HG02623 (cell line): Measurements from ENCODE around the gene STK25.
"Not testable (repeated sequence)": the region's sequence is repeated elsewhere in the genome, so short reads cannot be mapped to it uniquely, and the experiment has no call there.

ENCODE experiments used
- ATAC-seq: cut with Tn5 transposase; IDR thresholded peaks from one replicate; pipeline ENCODE4 v1.9.1; 2021; ENCODE audit warnings: moderate library complexity; ENCODE audit not compliant: unreplicated experiment

STK25 gene

DNA sequence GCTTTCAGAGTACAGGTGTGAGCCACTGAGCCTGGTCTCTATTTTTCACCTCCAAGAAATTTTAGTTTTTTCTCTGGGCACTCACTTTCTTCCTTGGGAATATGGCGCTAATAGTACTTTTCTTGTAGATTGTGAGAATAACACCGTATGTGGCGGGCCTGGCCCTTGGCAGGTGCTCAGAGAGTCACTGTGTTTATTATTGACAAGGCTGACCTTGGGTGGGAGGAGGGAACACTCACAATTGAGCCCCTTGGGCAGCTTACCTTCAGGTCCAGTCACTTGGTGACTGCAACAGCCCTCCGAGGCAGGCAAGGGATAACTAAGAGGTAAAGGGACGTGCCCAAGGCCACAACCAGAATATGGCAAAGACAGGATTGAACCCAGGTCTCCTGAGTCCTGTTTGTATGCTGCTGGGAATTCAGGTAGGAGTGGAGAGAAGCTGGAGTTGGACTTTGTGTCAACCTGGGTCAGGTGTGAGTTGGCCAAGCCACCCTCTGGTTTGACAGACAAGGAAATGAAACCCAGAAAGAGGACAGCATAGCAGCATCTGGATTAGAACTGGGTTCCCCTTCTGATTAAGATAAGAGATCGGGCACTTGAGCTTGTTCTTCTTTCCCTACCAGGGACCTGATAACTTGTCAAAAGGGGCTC lies 2.8 kb upstream of the STK25 start:
- no peak for ATAC-seq

DNA sequence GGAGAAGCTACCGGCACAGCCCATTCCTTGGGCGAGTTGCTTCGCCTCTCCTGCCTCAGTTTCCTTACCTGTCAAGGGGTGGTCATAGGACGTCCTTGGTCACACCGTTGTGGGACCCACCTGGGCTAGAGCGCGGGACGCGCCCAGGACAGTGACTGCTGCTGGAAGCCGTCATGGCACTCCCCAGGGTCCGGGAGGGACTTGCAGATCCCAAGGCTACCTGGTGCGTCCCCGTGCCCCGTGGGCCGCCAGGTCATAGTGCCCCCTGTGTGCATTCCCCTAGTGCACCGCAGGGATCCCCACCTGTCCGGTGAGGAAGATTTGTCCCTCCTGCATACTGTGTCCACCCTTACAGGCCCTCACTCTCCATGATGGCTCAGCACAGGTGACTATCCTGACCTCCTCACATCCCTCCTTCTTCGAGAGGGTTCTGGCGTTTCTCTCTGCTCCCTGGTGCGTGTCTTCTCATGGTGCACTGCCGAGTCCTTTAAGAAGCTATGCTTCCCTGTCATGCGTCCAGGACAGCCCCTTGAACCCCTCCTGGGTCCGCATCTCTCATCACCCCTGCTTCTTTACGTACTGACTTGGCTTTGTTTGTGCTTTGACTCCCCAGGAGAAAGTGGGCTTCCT lies 886 bp upstream of the STK25 start:
- ATAC-seq: no peak

DNA sequence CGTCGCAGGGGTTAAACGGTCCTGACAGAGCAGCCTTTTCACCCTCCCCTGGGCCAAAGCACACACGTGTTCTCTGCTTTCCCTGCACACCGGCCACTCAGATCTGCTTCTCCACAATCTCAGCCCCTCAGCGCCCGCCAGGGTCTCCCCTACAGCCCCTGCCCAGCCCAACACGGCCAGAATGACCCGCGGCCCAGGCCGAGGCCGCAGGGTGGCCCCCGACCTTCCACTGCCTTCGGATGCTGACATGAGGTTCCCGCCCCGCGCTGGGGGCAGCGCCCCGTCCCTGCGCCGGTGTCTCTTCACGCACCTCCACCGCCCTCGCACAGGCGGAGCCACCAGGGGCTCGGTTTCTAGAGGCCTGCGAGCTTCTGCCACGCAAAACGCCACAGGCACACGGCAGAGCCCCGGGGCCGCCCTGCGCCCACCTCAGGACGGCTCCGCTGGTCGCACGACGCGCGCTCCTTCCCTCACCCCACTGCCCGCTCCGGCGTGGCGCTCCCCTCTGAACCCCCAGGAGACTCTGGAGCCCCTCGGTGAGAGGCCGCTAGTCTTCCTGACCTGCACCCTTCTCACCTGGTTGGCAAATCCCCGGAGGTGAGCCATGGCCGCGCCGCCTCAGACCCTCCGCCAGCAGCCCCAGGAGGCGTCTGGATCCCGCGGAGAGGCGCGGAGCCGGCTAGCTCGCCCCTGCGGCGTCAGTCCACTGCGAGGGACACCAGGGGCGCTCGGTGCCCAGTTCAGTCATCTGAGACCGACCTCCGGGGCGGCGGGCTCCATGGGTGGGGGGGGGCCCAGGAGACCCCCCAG lies 749 bp downstream of the STK25 start:
- ATAC-seq: peak; percentile 4

DNA sequence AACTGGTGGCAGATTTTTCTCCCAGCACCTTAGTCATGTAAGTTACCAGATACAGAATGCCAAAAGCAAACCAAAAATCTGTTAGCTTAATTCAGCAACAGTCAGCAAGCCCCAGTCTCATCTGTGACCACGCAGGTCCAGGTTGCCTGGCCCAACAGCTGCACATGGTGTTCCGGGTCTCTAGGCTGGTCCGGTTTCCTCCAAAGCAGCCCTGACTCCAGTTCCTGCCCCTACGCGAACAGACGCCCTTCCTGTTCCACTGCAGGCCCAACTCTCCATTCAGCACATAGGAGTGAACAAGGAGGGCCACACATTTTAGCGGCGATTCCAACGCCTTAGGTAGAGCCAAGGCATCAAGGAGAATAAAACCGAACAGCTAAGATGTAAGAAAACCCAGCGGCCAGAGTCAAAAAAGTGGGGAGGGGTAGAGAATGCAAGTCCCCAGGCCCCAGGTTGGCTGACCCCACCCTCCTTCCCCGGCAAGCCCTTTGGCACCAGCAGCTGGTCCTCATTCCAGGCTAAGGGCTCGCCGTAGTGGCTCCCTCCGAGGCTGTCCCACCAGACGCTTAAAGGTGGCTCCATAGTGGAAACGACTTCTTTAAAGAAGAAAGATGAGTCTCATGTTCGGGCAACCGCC lies 1.5 kb downstream of the STK25 start:
- no peak for ATAC-seq

DNA sequence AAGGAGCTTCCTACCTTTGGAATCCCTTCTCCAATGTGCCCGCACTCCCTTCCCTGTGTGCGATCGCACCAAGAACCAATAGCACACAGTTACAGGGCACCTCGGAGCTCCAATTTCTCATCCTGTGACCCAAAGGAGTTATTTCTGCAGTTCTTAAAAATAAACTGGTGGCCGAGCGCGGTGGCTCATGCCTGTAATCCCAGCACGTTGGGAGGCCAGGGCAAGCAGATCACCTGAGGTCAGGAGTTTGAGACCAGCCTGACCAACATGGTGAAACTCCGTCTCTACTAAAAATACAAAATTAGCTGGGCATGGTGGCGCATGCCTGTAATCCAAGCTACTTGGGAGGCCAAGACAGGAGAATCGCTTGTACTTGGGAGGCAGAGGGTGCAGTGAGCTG lies 2.1 kb downstream of the STK25 start:
- ATAC-seq: not testable (repeated sequence)

DNA sequence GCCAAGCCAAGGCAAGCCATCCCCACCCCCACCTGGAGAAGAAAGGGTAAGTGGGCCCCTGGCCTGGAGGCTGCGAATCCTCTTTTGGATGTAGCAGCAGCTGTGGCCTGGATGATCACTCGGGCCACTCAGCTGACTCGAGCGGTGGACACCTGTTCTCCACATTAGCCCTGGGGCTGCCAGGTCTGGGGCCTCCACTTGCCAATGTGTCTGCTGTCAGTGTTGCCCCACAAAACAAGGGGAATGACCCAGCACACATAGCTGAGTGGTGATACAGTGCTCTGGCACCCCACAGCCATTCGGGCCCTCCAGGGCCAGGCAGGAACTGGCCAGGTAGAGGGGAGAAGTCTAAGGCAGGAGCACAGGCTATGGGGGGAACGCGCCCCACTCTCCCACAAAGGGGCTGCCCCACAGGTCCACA lies 2.6 kb downstream of the STK25 start:
- ATAC-seq: no peak

DNA sequence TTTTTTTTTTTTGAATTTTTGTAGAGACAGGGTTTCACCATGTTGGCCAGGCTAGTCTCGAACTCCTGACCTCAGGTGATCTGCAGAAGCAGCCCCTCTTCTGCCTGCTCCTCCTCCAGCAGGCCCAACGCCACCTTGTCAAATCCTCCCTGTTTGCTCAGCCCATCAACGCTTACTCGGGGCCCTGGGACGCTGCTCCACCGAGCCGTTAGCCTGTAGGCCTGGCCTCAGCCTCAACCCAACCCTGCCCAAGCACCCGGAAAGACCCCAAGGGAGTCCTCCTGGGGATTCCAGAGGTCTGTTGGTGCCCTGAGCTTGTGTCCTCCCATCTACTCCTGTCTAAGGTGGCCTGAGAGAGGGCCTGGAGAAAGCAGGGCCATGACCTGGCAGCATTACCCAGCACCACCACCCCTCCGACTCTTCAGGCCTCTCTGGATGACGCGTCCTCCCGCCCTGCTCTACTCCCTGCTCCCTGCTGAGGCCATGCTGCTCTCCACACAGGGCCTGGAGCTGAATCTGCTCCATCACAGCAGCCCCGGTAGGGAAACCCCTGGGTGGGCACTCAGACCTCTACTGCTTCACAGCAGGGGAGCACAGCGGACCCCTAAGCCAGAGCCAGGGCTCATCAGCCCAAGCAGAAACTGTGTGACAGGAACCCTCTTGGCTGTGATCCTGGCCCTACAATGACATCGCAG lies 3.2 kb downstream of the STK25 start:
- ATAC-seq: no peak

DNA sequence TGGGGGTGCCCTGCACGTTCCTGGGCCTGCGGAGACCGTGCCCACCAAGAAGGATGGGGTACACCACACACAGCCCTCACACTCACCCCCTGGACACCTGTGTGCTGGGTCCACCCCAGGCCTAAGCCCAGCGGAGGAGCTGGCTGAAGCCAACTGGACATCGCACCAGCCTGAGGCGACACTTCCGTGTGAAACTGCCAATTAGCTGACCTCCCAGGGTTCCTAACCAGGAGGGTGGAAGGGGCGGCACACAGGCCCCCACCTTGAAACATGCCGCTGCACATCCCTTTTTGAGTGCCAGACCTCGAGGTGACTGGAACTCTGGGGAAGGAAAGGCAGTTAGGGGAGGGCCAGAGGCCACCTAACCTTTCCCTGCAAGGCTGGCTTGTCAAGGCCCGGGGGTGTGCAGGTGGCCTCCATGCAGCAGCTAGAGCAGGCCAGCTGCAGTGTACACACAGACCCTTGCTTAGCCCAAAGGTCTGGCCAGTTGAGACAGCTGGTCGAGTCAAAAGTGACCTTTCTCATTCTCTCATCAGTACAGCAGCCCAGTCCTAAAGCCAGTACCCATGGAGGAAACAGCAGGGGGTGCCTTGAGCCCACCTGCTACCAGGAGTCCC lies 4.5 kb downstream of the STK25 start:
- ATAC-seq: no peak

DNA sequence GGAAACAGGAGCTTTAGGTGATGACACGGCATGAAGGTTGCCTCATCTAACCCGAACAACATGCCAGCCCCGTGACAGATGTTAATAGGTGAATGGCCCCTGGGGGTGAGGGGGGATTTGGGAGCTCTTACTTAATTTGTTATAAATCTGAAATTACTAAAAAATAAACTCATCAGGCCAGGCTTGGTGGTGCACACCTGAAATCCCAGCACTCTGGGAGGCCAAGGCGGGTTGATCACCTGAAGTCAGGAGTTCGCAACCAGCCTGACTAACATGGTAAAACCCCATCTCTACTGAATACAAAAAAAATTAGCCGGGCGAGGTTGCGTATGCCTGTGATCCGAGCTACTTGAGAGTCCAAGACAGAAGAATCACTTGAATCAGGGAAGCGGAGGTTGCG lies 6.1 kb downstream of the STK25 start:
- no peak for ATAC-seq

DNA sequence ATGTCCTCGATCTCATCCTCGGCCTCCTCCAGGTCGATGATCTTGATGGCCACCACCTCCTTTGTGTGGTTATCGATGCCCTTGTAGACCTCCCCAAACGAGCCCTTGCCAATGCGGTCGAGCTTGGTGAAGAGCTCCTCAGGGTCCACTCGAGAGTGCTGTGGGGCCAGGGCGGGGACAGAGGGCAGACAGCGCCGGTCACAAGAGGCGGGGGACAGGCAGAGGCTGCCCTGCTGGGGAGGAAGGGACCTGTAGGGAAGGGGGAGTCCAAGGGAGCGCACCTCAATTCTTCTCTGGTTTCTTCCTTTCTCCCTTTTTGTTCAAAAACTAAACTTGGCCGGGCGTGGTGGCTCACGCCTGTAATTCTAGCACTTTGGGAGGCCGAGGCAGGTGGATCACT lies 6.8 kb downstream of the STK25 start:
- no peak for ATAC-seq

DNA sequence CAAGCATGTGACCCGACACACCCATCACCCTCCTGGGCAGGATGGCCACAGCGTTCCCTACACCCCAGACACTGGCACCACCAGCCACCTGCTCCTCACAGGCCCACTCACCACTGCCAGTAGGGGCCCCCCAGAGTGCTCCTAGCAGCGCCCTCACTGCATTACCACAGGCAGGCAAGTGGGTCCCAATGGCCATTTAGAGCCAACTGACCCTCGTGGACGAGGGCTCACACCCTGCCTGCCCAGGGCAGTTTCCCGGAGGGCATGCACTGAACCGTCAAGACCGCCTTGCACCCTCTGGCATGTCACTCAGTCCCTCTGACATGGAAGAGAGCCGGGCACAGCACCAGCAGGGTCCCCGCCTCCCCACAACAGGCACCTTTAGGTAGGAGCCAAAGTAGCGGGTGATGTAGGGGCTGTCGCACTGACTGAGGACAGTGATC lies 7.3 kb downstream of the STK25 start:
- ATAC-seq: no peak

DNA sequence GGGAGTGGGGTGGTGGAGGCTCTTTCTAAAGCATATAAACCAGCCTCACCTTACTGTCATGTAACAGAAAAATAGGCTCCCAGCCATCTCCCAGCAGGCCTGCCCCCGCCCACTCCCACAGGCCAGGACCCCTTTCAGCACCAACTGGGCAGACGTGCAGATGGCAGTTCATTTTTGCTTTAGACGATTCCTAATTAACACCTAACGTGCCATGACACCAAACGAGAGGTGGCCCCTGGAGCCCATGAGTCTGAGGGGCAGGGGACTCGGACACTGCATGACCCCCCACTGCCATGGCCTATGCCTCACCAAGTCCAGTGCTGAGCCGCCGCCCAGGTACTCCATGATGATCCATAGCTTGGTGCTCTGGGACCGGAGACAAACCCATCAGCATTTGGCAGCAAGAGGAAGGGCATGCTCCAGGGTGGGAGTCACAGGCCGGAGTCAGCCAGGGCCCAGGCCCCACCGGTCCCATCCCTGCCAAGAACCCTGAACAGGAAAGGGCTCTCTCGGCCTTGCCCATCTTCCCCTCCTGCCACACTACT lies 7.9 kb downstream of the STK25 start:
- ATAC-seq: no peak

DNA sequence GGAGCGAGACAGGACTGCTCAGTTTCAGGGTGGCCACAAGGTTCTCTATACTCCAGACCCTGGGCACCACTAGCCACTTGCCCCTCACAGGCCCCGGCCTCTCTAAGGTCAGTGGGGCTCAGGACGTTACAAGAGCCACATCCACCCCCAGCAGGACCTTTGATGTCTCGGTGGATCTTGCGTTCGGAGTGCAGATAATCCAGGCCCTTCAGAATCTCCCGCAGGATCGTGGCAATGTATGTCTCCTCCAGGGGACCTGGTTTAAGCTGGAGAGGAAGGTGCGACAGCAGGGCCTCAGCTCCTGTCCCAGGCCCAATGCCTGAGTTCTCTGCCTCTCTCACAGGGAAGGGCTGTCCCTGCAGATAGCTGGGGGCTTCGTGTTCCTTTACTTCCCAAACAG lies 8.4 kb downstream of the STK25 start:
- no peak for ATAC-seq

DNA sequence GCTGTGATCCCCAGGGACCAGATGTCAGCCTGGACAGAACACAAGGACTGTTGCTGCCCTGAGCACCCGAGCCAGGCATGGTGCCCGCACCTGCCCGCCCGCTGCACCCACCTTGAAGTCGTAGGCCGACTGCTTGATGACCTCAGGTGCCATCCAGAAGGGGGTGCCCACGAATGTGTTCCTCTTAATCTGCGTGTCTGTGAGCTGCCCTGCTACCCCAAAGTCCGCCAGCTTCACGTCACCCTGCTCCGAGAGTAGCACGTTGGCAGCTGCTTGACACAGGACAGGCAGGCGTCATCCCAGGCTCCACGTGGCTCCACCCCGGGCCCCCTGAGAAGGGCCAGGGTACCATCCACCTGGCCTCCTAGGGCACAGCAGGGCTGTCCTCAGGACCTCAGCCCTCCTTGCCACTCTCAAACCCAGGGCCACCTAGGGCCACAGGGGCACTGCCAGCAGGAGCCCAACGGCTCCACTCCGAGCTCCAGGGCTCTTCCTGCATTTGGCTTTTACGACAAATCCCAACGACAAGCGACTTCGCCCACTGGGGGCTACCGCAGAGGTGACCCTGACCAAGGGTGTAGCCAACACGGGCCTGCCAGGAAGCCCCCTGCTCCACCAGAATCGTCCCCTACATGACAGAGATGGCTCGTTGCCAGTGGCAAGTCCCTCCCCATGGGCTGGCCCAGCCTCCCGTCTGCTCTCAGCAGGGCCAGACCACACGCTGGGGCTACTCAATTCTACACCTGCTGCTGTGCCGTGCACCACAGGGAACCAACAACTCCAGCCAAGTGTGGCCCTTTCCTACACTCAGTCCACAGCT lies 9.0 kb downstream of the STK25 start:
- no peak for ATAC-seq

DNA sequence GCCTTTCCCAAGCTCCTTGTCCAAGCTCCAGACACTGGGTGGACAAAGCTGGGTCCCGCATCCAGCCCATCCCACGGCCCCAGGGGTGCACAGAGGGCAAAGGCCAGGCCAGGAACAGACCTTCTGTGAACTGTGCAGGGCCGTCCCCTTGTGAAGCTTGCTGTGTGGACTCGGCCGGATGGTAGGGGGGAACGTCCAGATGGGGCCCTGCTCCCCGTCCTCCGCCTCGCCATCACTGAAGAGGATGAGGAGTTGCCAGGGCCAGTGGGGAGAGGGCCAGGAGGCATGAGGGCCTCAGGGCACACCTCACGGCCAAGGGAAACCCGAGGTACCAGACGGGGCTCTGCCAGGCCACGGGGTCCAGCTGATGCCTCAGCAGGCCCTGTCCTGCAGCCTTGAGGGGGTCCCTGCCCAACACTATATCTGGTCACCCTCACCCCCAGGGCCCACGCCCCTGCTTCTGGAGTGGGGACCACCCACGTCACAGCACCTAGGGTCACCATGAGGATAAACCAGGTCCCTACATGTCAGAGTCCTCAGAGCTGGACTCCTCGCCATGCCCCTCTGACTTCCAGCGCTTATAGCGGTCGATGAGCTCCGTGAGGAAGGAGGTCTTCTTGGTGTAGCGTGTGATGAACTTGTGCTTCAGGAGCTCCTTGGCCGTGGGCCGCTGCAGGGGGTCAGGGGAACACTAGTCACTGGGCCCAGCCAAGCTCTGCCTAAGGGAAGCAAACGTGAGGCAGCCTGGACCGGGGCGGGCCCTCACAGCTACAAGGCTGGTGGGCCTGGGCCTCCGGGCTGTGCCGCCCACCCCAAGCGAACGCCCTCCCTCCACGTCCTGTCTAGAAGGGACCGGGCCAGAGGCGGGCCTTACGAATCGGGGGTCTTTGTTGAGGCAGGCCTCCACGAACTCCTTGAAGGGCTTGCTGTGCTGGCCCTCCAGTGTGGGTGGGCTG lies 10.0 kb downstream of the STK25 start:
- no peak for ATAC-seq

DNA sequence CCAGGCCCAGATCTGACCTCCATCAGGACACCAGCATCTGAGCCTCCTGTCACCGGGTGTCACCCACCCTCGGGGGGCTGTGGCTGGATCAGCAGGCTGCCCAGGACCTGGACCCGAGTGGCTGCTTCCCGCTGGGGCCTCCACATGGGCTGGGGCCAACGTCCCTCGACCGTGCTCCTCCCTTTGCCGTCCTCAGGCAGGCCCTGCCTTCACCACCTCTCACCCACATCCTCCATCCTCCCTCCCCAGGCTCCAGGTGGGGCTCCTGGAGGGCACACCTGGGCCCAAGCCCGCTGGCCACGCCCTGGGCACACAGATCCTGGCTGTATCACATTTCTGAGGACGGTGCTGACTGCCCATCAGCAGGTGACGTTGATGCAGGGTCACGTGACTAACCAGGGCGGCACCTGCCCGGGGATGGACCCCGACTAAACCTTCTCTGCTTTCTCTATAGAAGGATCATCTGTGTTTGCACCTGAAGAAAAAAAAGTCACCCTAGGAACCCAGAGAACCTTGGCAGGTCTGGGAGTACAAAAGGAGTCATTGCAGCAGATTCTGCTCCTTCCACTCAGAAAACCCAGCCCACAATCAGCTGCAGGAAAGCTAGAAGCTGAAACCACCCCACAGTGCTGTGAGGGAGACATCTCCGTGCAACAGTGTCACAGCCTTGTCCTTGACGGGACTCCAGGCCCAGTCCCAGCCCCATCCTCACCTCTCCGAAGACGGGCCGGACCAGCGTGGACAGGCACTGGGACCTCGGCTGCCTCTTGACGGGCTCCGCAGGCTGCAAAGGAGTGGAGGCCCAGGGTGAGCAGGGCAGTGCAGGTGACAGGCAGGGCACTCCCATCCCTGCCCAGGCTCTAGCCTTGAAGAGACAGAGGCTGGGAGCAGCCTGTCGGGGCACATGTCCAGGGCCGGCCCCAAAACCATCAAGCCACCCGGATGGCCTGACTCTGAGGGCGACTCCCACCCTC lies 11.2 kb downstream of the STK25 start:
- ATAC-seq: no peak
